ENCODE data around the gene ZMYND12. TPM values are rescaled to one million over a fixed set of nuclear protein-coding genes. Genes with fewer than 3 reads are reported as not detected.

Gene ZMYND12
- total RNA-seq, 1 donor from 2014 or later = 0.23 TPM

DNA sequence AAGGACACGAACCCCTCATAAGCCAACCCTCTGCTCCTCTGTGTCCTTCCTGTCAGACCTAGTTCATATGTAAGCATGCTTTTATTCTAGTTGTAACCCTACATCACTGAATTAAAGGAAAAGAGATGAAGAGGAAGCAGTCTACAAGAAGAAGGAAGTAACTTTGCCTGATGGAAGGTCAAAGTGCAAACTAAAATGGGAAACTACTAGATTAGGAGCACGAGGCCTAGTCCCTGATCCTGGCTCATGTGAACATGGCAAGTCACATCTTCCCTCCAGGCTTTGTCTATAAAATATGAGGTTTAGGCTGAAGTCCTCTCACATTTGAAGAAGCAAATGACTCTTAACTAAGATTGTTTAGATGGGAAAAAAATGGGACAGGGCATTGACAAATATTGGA, 13.2 kb downstream of the ZMYND12 start:
- H3K4me3 ChIP-seq (ENCODE audit: insufficient read depth, low read depth, low read length) = no peak overlapping the region
- H3K27ac ChIP-seq (ENCODE audit: low read depth, low read length) = no peak overlapping the region
- H3K4me3 Mint-ChIP-seq (ENCODE audit: unreplicated experiment) = no peak overlapping the region
- H3K27me3 Mint-ChIP-seq (ENCODE audit: low read depth, unreplicated experiment) = no peaks in the 10 kb centered on the region
- H3K27ac Mint-ChIP-seq (ENCODE audit: unreplicated experiment) = no peak overlapping the region
- H3K36me3 Mint-ChIP-seq (ENCODE audit: low read depth, unreplicated experiment) = no peaks in the 10 kb centered on the region
- no peaks in the 10 kb centered on the region for H3K4me1 Mint-ChIP-seq (ENCODE audit: low read depth, unreplicated experiment)
- FAIRE-seq (no peak), DNase-seq (ENCODE audit: low read depth) (no peak)
- TF ChIP-seq EZH2 (IDR thresholded peaks at IDR 0.05; ENCODE audit: insufficient read depth, low read length) = no peak
- TF ChIP-seq CTCF (IDR thresholded peaks at IDR 0.05; ENCODE audit: insufficient read depth, low read depth, low read length) = no peak
- no peak overlapping the region for H3K9ac ChIP-seq (ENCODE audit: low read length)
- H2AFZ ChIP-seq (ENCODE audit: low read depth, low read length) = no peak overlapping the region
- H3K4me1 ChIP-seq (ENCODE audit: insufficient read depth, low read length) = peaks cover 4% of the 10 kb centered on the region
- peaks cover 4% of the 10 kb centered on the region for H3K27me3 ChIP-seq (ENCODE audit: insufficient read depth, low read length)
- H3K36me3 ChIP-seq (ENCODE audit: insufficient read depth, low read length) = no peaks in the 10 kb centered on the region
- H3K9me3 Mint-ChIP-seq (ENCODE audit: unreplicated experiment) = no peaks in the 10 kb centered on the region
- H4K20me1 ChIP-seq (ENCODE audit: insufficient read depth, low read length) = no peaks in the 10 kb centered on the region
- H3K9me3 ChIP-seq (ENCODE audit: insufficient read depth, low read depth, low read length) = no peaks in the 10 kb centered on the region
- no peaks in the 10 kb centered on the region for H3K79me2 ChIP-seq (ENCODE audit: insufficient read depth, low read length)
- H3K4me2 ChIP-seq (ENCODE audit: low read length) = no peak overlapping the region

DNA sequence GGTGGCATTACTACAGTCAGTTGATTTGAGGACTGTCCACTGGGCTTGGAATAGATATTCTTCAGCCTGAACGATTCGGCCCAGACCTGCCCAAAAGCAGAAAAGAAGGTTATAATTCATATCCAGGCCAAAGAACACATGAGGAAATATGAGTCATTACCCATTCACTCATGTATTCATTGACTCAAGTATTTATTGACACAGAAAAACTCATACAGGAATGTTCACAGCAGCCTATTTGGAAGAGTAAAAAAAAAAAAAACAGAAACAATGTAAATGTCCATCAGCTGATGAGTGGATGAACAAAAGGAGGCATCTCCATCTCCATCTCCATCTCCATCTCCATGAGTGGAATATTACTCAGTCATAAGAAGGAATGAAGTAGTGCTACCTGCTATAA, 15.9 kb downstream of the ZMYND12 start:
- Histone ChIP-seq H3K27ac (ENCODE audit: low read depth, low read length) (no peak overlapping the region), H3K27me3 (ENCODE audit: insufficient read depth, low read length) (peaks cover 4% of the 10 kb centered on the region), H2AFZ (ENCODE audit: low read depth, low read length) (no peak overlapping the region), H3K79me2 (ENCODE audit: insufficient read depth, low read length) (no peaks in the 10 kb centered on the region), H3K4me3 (ENCODE audit: insufficient read depth, low read depth, low read length) (no peak overlapping the region), H3K4me2 (ENCODE audit: low read length) (peak overlapping the region; percentile 8), H3K9ac (ENCODE audit: low read length) (no peak overlapping the region), H4K20me1 (ENCODE audit: insufficient read depth, low read length) (no peaks in the 10 kb centered on the region), H3K9me3 (ENCODE audit: insufficient read depth, low read depth, low read length) (no peaks in the 10 kb centered on the region), H3K36me3 (ENCODE audit: insufficient read depth, low read length) (no peaks in the 10 kb centered on the region), H3K4me1 (ENCODE audit: insufficient read depth, low read length) (peaks cover 4% of the 10 kb centered on the region)
- Mint-ChIP-seq H3K9me3 (ENCODE audit: unreplicated experiment) (no peaks in the 10 kb centered on the region), H3K27me3 (ENCODE audit: low read depth, unreplicated experiment) (no peaks in the 10 kb centered on the region), H3K4me3 (ENCODE audit: unreplicated experiment) (no peak overlapping the region), H3K27ac (ENCODE audit: unreplicated experiment) (no peak overlapping the region), H3K36me3 (ENCODE audit: low read depth, unreplicated experiment) (no peaks in the 10 kb centered on the region), H3K4me1 (ENCODE audit: low read depth, unreplicated experiment) (no peaks in the 10 kb centered on the region)
- no peak for TF ChIP-seq EZH2 (IDR thresholded peaks at IDR 0.05; ENCODE audit: insufficient read depth, low read length)
- no peak for TF ChIP-seq CTCF (IDR thresholded peaks at IDR 0.05; ENCODE audit: insufficient read depth, low read depth, low read length)
- FAIRE-seq = peak; percentile 54
- peak; percentile 85 for DNase-seq (ENCODE audit: low read depth)

- Mint-ChIP-seq H3K4me3 (ENCODE audit: unreplicated experiment) (no peak overlapping the region), H3K27me3 (ENCODE audit: low read depth, unreplicated experiment) (peaks cover 5% of the 10 kb centered on the region), H3K4me1 (ENCODE audit: low read depth, unreplicated experiment) (peaks cover 7% of the 10 kb centered on the region), H3K9me3 (ENCODE audit: unreplicated experiment) (no peaks in the 10 kb centered on the region), H3K27ac (ENCODE audit: unreplicated experiment) (no peak overlapping the region), H3K36me3 (ENCODE audit: low read depth, unreplicated experiment) (no peaks in the 10 kb centered on the region)
- H3K79me2 ChIP-seq (ENCODE audit: insufficient read depth, low read length) = no peaks in the 10 kb centered on the region
- no peak overlapping the region for H3K4me3 ChIP-seq (ENCODE audit: insufficient read depth, low read depth, low read length)
- H3K4me2 ChIP-seq (ENCODE audit: low read length) = no peak overlapping the region
- H4K20me1 ChIP-seq (ENCODE audit: insufficient read depth, low read length) = no peaks in the 10 kb centered on the region
- H3K36me3 ChIP-seq (ENCODE audit: insufficient read depth, low read length) = no peaks in the 10 kb centered on the region
- no peak overlapping the region for H3K27ac ChIP-seq (ENCODE audit: low read depth, low read length)
- no peaks in the 10 kb centered on the region for H3K4me1 ChIP-seq (ENCODE audit: insufficient read depth, low read length)
- H3K9ac ChIP-seq (ENCODE audit: low read length) = no peak overlapping the region
- FAIRE-seq (no peak), DNase-seq (ENCODE audit: low read depth) (no peak)
- TF ChIP-seq EZH2 (IDR thresholded peaks at IDR 0.05; ENCODE audit: insufficient read depth, low read length) = no peak
- no peak for TF ChIP-seq CTCF (IDR thresholded peaks at IDR 0.05; ENCODE audit: insufficient read depth, low read depth, low read length)
- H3K9me3 ChIP-seq (ENCODE audit: insufficient read depth, low read depth, low read length) = no peaks in the 10 kb centered on the region
- no peak overlapping the region for H2AFZ ChIP-seq (ENCODE audit: low read depth, low read length)
- H3K27me3 ChIP-seq (ENCODE audit: insufficient read depth, low read length) = no peaks in the 10 kb centered on the region
These were observed 21.5 kb downstream of the ZMYND12 start for GRCh38 chr1:42434340-42434739.
